Motor neuron (in vitro differentiated cells): ENCODE results near the gene PTPRD. TPM values are rescaled to one million over a fixed set of nuclear protein-coding genes. Genes with fewer than 3 reads are reported as not detected.

Experiments
- ATAC-seq, 8 experiments: fragments of 200-7000 bp; cut with Tn5 transposase; replicated peaks in 6 of 8; 2 replicates each; pipeline ENCODE4 v1.8.0; 2021; ENCODE audit warnings: mild to moderate bottlenecking in 8 of 8, moderate library complexity in 8 of 8
- H3K27ac ChIP-seq, 2 donors: fragments of 250-450 bp; sonication (Bioruptor Pico); 2 replicates each; pipeline ENCODE4 v1.9.0; 2021; ENCODE audit warnings: antibody characterized with exemption in 2 of 2, mild to moderate bottlenecking in 2 of 2, moderate library complexity in 1 of 2
- H3K4me1 ChIP-seq, 2 donors: fragments of 250-450 bp; sonication (Bioruptor Pico); replicated peaks in 1 of 2; 2 replicates each; pipeline ENCODE4 v1.6.1; 2021; ENCODE audit warnings: antibody characterized with exemption in 2 of 2, mild to moderate bottlenecking in 2 of 2, moderate library complexity in 1 of 2
- H3K4me3 ChIP-seq, 5 donors: fragments of 250-450 bp; sonication (Bioruptor Pico); 2 replicates each; pipeline ENCODE4 v1.9.0; 2021; ENCODE audit warnings: antibody characterized with exemption in 5 of 5, mild to moderate bottlenecking in 5 of 5, moderate library complexity in 4 of 5
- WGBS, 10 experiments: fragments of 450-650 bp; shearing (Covaris generic); methylation state at CpG; one replicate each; pipeline ENCODE4 v1.0.0; 2022; 5-methylcytosine and 5-hydroxymethylcytosine counted together
- in situ Hi-C, 9 experiments: fragments of 400-800 bp; cut with MboI; loops; one replicate each; pipeline ENCODE4 v1.15.0; 2021; ENCODE audit warnings: low sequenced_read_pairs in 9 of 9, low pct_unique_long_range_greater_than_20kb in 2 of 9; ENCODE audit not compliant: unreplicated experiment in 9 of 9
- total RNA-seq, 8 experiments: library from RNA; unstranded; fragments of 300-600 nt; gene quantifications; 2 replicates each; pipeline versions ENCODE4 v1.2.3 to v1.2.4, GENCODE V29; 2022

PTPRD gene
- total RNA-seq, 8 experiments from 2014 or later: 0.15 to 175 (median 72.8) TPM

DNA sequence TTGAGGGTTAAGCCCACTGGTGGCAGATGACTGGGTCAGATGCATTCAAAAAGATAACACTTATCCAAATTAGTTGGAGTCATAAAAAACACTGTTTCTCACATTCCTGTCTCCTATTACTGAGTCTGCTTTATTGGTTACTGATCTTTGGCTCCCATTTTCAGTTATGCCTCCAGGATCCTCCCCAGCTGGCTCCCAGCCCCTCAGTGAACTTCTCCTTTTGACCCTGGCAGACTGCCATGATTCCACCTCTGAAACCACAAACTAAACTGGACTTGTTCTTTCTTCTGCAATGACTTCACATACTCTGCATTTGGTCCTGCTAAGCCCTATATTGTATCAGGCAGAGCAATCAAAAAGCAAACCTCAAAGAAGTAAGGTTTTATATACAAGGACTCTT lies 1952.4 kb downstream of the PTPRD start:
- Histone ChIP-seq H3K4me1 (peaks cover 0 to 16% of the 10 kb centered on the region in 2 donors), H3K4me3 (no peak overlapping the region), H3K27ac (no peak overlapping the region)
- peak in 1 of 8 experiments; percentile 20 for ATAC-seq
- in situ Hi-C loops: no loop called here

DNA sequence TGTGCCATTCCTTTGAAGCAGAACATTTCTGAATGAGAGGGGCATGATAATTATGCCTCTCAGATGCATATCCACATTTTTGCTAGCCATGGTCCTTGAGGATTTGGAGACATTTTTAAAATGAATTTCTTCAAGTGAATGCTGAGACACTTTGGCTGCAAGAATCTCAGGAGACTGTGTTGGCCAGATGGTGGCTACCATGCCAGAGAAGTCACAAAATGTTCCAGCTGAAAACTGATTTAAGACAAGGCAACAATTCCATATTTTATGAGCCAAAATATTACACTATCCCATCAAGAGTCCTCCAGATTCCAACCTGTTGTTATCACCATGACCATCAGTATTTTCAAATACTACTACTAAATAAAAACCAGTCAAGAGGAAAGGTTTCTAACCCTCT lies 1953.7 kb downstream of the PTPRD start:
- no peak for ATAC-seq
- peaks cover 0 to 16% of the 10 kb centered on the region in 2 donors for H3K4me1 ChIP-seq
- in situ Hi-C loops: no loop called here
- H3K27ac ChIP-seq: no peak overlapping the region
- H3K4me3 ChIP-seq: no peak overlapping the region

- no peak for ATAC-seq
- Histone ChIP-seq H3K27ac (no peak overlapping the region), H3K4me1 (peaks cover 20 to 25% of the 10 kb centered on the region in 2 donors), H3K4me3 (no peak overlapping the region)
- in situ Hi-C loops: no loop called here
- WGBS, 10 experiments: 0 to 100% (median 53%) methylated on average over 1 to 2 of the region's 2 CpGs; no CpG with 5 or more reads in 2 of the 10 experiments
Observed at GRCh38 chr9:8655071-8655470, 1957.7 kb downstream of the PTPRD start.

- WGBS, 10 experiments: 0 to 100% (median 67%) methylated on average over 1 of the region's 1 CpG; no CpG with 5 or more reads in 4 of the 10 experiments
- Histone ChIP-seq H3K4me3 (no peak overlapping the region), H3K4me1 (peaks cover 20% of the 10 kb centered on the region in 2 donors), H3K27ac (no peak overlapping the region)
- in situ Hi-C loops: no loop called here
- ATAC-seq: no peak
Observed at GRCh38 chr9:8653855-8654254, 1958.9 kb downstream of the PTPRD start.

- in situ Hi-C loops: no loop called here
- Histone ChIP-seq H3K4me1 (peaks cover 20% of the 10 kb centered on the region in 2 donors), H3K27ac (no peak overlapping the region), H3K4me3 (no peak overlapping the region)
- ATAC-seq: no peak
- 0 to 100% (median 71%) methylated on average over 1 to 2 of the region's 2 CpGs for WGBS, 10 experiments
Observed at GRCh38 chr9:8653111-8653510, 1959.7 kb downstream of the PTPRD start.

DNA sequence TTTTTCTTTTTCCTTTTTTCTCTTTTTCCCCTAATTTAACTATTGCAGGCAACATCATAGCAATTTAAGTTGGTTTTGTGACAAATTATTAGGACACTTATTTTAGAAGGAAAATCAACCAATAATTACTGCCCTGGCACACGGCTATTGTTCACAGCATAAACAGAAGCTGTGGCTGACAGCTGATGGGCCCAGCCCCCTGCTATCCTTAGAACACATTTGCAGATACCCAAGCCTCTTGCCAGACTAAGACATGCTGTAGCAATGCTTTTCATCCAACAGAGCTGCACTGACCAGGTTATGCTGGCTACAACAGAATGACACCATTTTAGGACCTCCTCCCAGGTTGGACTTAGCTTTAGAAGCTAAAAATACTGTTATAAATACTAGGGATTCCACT lies 1960.5 kb downstream of the PTPRD start:
- WGBS, 10 experiments: 0 to 80% (median 21%) methylated on average over 1 of the region's 1 CpG; no CpG with 5 or more reads in 2 of the 10 experiments
- Histone ChIP-seq H3K4me1 (peaks cover 20% of the 10 kb centered on the region in 2 donors), H3K27ac (no peak overlapping the region), H3K4me3 (no peak overlapping the region)
- ATAC-seq: peak in 5 of 8 experiments; percentile 49 to 86 (median 79)
- in situ Hi-C loops: no loop called here

DNA sequence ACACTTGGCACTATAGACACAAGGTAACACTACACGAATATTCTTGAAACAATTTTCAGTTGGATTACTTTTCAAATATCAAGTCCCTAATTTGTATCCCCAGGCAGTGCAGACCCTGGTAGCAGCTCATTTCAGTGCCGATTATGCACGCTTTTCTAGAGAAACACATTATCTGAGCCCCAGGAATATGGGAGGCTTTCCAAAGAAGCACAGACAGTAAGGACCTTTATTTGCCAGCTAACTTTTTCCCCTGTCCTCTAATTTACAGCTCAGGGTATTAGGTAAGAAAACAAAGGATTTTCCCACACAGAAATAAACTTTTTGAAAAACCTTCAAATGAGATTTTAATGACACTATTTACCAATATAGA lies 1961.0 kb downstream of the PTPRD start:
- Histone ChIP-seq H3K4me3 (no peak overlapping the region), H3K27ac (no peak overlapping the region), H3K4me1 (peaks cover 20% of the 10 kb centered on the region in 2 donors)
- in situ Hi-C loops: no loop called here
- WGBS, 10 experiments: 0 to 60% (median 31%) methylated on average over 1 to 3 of the region's 3 CpGs; no CpG with 5 or more reads in 1 of the 10 experiments
- ATAC-seq: peak in 3 of 8 experiments; percentile 53 to 61 (median 55)

- in situ Hi-C loops: no loop called here
- WGBS, 10 experiments: 10 to 85% (median 76%) methylated on average over 2 to 10 of the region's 10 CpGs; no CpG with 5 or more reads in 1 of the 10 experiments
- ATAC-seq: peak in 1 of 8 experiments; percentile 54
- Histone ChIP-seq H3K4me3 (no peak overlapping the region), H3K4me1 (peaks cover 20% of the 10 kb centered on the region in 2 donors), H3K27ac (no peak overlapping the region)
Observed at GRCh38 chr9:8651070-8651845, 1961.5 kb downstream of the PTPRD start.

GRCh38 chr9:8649807-8650206 lies 1963.0 kb downstream of the PTPRD start:
- no peak for ATAC-seq
- 0 to 100% (median 79%) methylated on average over 1 to 4 of the region's 4 CpGs for WGBS, 10 experiments
- no peak overlapping the region for H3K4me3 ChIP-seq
- in situ Hi-C loops: no loop called here
- H3K27ac ChIP-seq: no peak overlapping the region
- H3K4me1 ChIP-seq: peaks cover 20% of the 10 kb centered on the region in 2 donors

DNA sequence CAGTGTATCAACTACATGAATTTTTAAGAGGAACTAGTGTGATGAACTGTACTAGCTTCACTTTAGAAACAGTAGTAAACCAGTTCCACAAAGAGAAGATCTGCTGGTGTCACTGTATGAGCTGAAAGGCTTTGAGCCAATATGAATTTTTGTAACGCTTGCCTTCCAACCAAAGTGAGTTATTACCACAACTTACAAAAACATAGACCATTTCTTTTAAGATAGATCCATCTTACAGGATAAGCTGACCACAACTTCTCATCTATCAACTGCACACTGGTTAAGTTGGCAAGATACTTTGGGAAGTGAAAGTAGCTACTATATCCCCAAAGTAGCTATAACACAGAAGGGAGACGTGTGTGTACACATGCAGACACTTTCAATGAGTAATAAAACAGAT lies 1963.6 kb downstream of the PTPRD start:
- H3K27ac ChIP-seq: no peak overlapping the region
- WGBS, 10 experiments: 0 to 100% (median 84%) methylated on average over 1 to 2 of the region's 2 CpGs; no CpG with 5 or more reads in 1 of the 10 experiments
- in situ Hi-C loops: no loop called here
- no peak for ATAC-seq
- peaks cover 20% of the 10 kb centered on the region in 2 donors for H3K4me1 ChIP-seq
- no peak overlapping the region for H3K4me3 ChIP-seq

- H3K27ac ChIP-seq: no peak overlapping the region
Observed at GRCh38 chr9:8648271-8648845, 1964.4 kb downstream of the PTPRD start.

DNA sequence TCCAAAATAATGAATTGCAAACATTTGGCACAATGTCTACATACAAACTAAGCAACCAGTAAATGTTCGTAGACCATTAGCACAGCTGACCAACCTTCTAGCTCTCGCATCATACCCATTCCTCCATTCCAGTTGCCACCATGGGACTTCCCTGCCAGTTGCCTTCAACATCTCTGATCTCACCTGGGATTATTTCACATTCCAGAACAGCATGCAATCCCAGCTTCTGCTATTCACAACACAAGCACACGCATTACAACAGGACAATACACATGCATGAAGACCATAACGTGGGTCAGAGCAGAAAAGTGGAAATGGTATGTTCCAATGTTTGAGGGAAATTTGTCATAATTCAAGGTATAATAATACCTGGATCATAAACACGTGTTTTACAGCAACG lies 1965.0 kb downstream of the PTPRD start:
- H3K27ac ChIP-seq: no peak overlapping the region
- no peak for ATAC-seq
- 3 to 100% (median 84%) methylated on average over 2 to 6 of the region's 6 CpGs for WGBS, 10 experiments

More at GRCh38 chr9:8648271-8648845, 1964.4 kb downstream of the PTPRD start:
- H3K4me1 ChIP-seq: peaks cover 20% of the 10 kb centered on the region in 2 donors
- in situ Hi-C loops: no loop called here
- no peak overlapping the region for H3K4me3 ChIP-seq
- ATAC-seq: peak in 2 of 8 experiments; percentile 30 to 46
- 0 to 100% (median 13%) methylated on average over 1 to 2 of the region's 2 CpGs; no CpG with 5 or more reads in 3 of the 10 experiments for WGBS, 10 experiments

DNA sequence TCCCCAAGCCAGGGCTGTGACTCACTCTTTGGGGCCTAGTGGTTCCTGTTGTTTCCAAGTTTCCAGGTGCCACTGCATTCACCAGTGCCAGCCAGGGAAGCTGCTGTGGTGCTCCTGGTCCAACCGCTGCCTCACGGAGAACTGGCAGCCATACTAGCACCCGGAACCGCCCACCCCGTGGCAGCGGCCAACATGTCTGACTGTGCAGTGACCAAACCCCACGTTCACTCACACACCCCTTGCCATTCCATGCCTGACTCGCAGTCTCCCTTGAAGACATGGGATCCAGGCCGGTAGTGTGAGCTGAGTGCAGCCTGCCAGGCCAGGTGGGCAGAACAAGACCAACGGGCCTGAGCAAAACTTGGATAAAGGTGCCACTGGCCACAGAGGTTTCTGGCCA lies 1968.2 kb downstream of the PTPRD start:
- H3K4me1 ChIP-seq: no peaks in the 10 kb centered on the region
- no peak overlapping the region for H3K4me3 ChIP-seq
- WGBS, 10 experiments: 40 to 100% (median 92%) methylated on average over 1 to 5 of the region's 10 CpGs; no CpG with 5 or more reads in 2 of the 10 experiments
- no peak for ATAC-seq
- in situ Hi-C loops: no loop called here
- H3K27ac ChIP-seq: no peak overlapping the region

More for the DNA sequence above, 1965.0 kb downstream of the PTPRD start:
- in situ Hi-C loops: no loop called here
- H3K4me3 ChIP-seq: no peak overlapping the region
- peaks cover 20% of the 10 kb centered on the region in 2 donors for H3K4me1 ChIP-seq
